Breast epithelium (tissue), 3 donors: Measurements from ENCODE around the gene ERMP1.

Experiments used
- POLR2A ChIP-seq: fragments of 450-650 bp; IDR thresholded peaks from one replicate; pipeline ENCODE4 v1.6.1; 2016; ENCODE audit warnings: antibody characterized with exemption, mild to moderate bottlenecking, moderate library complexity
- POLR2AphosphoS5 ChIP-seq, 3 donors: sonication (generic); formaldehyde crosslinking; IDR thresholded peaks; one replicate each; pipeline ENCODE4 v1.6.1; 2017; ENCODE audit warnings: antibody characterized with exemption in 3 of 3
- TF ChIP-seq, protein P1 (sequence below), 3 donors: fragments of 450-650 bp; IDR thresholded peaks; one replicate each; pipeline ENCODE4 v1.5.1; 2016 to 2017; ENCODE audit warnings: antibody characterized with exemption in 3 of 3, mild to moderate bottlenecking in 3 of 3, moderate library complexity in 3 of 3

DNA sequence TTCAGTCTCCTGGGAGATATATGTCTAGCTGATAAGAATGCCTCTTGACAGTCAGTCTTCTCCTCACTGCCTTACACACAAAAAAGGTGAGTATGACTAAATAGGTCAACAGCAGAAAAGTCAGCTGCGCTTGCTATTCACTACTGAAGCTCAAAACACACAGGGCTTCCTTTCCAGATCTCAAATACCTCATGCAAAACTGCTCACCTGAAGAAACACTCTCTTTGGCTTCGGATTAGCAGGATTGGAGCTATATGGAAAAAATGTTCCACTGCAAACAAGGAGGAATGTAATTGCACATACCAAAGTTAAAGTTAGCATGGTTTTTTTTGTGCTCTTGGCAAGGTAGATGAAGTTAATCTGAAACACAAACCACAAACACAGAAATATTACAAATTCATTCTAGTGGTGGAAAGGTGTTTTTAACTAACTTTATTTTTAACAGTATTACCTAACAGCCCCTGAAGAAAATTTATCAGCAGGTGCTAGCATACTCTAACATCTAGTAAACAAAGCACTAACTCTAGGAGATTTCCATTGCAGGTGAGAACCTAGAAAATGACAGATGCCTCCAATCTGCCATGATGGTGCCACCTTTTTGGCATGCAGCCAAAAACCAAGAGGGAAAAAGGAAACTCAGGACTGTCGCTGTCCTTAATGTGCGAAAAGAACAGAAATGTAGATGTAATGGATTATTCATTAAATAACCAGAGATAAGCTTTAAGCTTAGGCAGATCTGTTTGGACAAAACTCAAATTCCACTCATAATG is 31.8 kb downstream of the ERMP1 start:
- TF ChIP-seq POLR2A, result no peak
- TF ChIP-seq, protein P1, sequence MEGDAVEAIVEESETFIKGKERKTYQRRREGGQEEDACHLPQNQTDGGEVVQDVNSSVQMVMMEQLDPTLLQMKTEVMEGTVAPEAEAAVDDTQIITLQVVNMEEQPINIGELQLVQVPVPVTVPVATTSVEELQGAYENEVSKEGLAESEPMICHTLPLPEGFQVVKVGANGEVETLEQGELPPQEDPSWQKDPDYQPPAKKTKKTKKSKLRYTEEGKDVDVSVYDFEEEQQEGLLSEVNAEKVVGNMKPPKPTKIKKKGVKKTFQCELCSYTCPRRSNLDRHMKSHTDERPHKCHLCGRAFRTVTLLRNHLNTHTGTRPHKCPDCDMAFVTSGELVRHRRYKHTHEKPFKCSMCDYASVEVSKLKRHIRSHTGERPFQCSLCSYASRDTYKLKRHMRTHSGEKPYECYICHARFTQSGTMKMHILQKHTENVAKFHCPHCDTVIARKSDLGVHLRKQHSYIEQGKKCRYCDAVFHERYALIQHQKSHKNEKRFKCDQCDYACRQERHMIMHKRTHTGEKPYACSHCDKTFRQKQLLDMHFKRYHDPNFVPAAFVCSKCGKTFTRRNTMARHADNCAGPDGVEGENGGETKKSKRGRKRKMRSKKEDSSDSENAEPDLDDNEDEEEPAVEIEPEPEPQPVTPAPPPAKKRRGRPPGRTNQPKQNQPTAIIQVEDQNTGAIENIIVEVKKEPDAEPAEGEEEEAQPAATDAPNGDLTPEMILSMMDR (IDR thresholded peaks at IDR 0.05), result no peak
- TF ChIP-seq POLR2AphosphoS5 (IDR thresholded peaks at IDR 0.05), result no peak
